Right hindlimb (tissue), 1 donor: ENCODE results near the gene KRT14.
"Not testable (repeated sequence)": the region's sequence is repeated elsewhere in the genome, so short reads cannot be mapped to it uniquely, and the experiment has no call there.

Experiments
- DNase-seq: peaks from one replicate; pipeline ENCODE4 v3.0.0-alpha.2; 2018

Gene KRT14

DNA sequence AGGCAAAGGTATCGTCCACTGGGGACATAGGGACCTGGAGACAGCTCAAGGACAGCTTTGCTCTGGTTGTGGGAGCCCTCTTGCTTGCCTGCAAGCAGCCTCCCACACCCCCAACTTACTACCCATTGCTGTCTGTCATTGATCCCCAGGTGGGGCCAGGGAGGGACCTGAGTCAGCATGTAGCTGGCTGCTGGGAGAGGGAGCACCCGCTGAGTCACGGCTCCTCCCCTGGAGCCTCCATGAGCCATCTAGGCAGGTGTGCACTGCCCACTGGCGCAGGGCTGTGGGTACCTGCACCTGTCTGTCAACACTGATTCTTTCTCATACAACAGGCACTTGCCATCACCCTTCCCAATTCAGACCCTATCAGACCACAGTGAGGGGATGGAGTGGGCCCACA, 10.0 kb downstream of the KRT14 start:
- not testable (repeated sequence) for DNase-seq

DNA sequence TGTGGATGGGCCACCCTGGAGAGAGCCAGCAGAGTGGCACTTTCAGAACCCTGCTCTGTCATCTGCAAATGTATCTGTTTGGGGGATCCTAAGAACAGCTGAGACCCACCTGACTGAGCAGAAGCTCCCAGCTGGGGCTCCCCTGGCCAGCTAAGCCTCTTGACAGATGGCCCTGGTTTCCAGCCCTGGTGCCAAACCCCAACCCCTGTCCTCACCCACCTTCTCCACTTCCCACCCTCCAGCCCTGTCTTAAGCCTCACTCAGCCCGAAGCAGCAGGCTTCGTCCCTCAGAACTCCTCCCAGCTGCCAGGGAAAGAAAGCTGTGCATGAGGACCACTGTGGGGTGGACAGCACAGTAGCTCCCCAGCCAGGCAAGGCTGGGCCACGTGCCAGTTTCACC, 11.4 kb downstream of the KRT14 start:
- no peak for DNase-seq

DNA sequence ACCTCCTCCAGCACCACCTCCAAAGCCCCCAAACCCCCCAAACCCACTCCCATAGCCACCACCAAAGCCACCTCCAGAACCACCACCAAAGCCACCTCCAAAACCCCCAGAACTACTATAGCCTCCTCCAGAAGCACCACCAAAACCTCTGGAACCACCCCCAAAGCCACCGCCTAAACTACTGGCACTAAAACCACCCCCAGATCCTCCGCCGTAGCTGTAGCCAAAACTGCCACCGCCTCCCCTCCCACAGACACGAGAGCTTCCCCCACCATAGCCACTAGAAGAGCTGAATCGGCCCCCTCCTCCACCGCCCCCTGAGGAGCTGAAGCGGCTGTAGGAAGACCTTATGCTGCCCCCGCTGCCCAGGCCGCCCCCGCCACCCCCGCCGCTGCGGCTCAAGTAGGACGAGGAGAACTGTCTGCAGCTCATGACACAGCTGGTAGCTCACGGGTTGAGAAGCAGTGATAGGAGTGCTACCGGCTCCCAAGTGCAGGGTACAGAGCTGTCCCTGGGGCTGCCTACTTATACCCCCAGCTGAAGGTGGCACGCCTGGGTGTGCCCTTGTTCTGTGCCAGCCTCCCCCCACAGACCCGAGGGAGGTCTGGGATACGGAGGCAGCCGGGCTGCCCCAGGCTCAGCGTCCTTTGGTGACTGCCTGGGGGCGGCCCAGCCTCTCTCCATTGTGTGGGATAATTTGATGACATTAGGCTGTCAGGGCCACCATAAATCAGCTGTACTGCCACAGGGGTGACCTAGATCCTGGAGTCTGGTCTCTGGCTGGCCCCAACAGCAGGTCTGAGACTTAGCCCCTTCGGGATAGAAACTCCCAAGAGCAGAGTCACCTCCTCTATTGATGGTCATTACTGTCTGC, 14.9 kb downstream of the KRT14 start, which contains the start of gene KRT9:
Gene KRT9, minus strand, starts transcription at position 499 of the 874 bp plus-strand sequence. Its CDS starts 67 bp downstream, at position 432.
- no peak for DNase-seq

DNA sequence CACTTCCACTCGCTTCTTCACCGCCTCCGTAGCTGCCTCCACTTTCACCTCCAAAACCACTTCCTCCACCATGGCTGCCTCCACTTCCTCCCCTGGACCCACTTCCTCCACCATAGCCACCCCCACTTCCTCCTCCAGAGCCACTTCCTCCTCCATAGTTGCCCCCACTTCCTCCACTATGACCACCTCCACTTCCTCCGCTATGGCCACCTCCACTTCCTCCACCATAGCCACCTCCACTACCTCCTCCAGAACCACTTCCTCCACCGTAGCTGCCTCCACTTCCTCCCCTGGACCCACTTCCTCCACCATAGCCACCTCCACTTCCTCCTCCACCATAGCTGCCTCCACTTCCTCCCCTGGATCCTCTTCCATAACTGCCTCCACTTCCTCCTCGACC, 19.4 kb downstream of the KRT14 start:
- DNase-seq: no peak

DNA sequence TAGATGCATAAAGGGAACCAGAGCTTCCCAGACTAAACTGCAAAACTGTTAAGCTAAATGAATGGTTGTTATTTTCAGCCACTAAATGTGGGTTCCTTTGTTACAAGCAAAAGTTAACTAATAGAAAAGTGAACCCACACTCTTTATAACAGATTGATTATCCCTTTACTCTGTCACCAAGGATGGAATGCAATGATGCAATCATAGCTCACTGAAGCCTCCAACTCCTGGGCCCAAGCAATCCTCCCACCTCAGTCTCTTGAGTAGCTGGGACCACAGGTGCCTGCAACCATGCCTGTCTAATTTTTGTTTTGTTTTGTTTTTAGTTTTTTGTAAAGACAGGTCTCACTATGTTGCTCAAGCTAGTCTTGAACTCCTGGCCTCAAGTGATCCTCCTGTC, 21.4 kb downstream of the KRT14 start:
- DNase-seq: no peak

DNA sequence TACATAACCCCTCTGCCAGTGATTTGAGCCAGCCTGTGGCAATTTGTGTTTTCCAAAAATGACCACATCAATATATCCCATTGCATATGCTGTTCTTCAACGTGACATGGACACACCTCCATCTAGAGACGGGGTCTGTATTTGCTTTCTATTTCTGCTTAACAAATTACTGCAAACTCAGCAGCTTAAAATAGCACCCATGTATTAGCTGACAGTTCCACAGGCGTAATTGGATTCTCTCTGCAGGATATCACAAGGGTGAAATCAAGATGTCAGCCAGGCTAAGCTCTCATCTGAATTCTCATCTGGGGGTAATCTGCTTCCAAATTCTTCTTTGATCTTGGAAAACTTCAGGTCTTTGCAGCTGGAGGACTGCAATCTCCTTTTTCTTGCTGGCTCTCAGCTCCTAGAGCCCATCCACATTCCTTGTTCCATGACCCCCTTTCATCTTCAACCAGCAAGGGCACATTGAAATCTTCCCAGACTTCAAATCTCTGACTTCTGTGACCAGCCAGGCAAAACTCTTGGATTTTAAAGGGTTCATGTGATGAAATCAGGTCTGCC, 23.0 kb downstream of the KRT14 start:
- DNase-seq: no peak

DNA sequence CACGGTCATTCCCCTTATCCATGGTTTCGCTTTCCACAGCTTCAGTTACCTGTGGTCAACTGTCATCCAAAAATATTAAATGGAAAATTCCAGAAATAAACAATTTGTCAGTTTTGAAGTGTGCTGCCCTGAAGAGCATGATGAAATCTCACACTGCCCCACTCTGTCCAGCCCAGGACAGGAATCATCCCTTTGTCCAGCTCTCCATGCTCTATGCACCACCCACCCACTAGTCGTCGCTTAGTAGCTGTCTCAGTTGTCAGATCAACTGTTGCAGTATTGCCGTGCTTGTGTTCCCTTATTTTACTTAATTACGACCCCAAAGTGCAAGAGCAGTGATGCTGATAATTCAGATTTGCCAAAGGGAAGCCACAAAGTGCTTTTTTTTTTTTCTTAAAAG, 25.1 kb downstream of the KRT14 start:
- no peak for DNase-seq

DNA sequence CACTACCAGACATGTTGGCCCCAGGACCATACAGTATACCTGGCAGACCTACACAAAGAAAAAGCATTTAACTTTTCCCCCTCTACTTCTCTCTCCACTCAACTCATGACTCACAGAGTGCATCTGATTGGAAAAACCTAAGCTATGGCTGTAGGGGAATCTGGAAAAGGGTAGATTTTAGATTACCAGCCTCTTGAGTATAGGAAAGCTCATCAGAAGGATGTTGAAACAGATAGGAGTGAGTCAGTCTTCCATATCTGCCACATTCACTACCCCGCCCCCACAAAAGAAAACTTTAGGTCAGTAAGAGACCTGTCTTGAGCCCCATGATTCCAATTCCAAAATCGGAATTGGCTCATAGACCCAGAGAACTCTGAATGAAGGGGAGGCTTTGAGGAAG, 27.1 kb downstream of the KRT14 start:
- DNase-seq: no peak

DNA sequence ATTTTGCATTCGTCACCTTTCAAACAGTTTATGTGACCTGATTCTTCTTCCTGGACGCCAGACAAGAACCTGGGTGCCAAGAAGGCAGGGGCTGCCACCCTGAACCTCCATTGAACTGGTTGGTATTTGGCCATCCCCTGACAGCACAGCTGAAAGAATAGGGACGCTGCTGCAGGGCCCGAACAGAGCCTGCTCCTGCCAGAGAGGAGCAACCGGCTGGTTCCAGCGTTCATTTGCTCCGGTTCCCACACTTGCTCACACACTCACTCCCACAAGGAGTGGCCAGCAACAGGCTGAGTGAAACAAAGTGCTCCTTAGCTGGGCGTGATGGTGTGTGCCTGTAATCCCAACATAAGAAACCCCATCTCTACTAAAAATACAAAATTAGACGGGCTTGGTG, 29.8 kb downstream of the KRT14 start:
- no peak for DNase-seq

DNA sequence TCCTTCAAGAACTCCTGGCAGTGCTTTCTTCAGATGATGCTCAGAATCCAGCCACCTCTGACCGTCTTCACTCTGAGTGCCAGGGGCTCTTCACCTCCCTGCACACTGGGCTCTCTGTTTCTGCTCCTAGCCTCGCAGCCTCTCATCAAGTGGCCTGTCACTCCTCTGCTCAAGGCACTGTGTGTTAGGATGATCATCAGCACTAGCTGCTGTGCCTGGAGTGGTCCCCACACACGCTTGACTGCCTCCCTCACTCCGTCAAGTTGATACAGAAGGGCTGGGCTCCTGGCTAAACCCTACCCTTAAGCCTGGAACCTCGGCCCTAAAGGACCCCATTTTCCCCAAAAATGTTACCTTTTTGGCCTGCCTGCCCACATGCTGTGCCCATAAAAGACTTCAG, 30.4 kb downstream of the KRT14 start:
- no peak for DNase-seq

DNA sequence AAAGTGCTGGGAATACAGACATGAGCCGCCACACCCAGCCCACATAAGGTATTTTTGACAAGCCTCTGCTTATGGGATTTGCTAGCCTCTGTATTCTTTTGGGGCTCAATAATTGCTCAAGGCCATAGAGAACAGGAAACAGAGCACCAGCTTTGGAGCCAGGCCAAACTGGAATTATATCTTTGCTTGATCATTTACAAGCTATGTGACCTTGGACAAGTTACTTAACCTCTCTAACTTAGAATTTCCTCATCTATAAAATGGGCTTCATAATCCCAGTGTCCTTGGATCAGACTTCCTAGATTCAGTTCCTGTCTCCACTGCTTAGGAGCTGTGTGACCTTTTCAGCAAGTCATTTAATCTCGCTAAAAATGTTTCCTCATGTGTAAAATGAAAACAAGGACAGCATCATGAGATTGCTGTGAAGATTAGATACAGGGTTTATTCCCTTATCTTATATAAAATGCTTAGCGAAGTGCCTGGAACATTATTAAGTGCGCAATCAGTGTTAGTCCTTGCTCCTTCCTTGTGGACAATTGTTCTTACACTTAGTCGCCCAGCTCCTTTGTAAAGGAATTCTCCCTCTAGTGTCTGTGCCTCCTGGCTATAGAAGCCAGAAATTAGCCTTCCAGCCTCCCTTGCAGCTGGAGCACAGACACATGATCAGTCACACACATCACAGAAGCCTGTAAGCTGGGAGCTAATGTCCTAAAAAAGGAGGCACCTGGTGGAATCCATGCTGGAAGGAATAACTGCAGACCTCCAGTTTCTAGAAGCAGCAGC, 31.4 kb downstream of the KRT14 start:
- DNase-seq: no peak

DNA sequence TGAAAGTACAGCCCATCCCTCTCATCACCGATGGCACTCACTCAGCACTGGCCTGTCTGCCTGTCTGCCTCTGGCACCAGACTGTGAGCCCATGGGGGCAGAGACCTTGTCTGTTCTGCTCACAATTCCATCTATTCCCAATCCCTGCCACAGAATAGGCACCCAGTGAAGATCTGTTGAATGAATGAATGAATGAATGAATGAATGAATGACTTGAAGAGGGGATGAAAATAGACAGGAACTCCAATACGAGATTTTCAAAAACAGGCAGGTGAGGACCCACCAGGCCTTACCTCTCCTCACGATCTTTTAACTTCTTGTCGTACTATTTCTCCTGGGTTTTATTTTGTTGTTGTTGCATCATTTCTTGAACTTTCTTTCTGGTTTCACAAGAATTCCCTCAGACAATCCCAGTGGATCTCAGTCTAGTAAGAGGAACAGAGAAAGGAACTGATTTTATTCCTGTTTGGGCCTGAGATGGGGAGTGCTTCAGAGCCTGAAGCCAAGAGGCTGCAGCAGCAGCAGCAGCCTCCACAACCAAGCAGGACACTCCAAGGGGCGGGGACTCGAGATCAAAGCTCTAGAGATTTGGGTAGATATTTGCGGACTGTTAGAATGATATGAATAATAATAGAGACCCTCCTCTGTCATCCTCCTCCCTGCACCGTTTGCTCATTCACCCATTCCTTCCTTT, 32.6 kb downstream of the KRT14 start:
- no peak for DNase-seq

DNA sequence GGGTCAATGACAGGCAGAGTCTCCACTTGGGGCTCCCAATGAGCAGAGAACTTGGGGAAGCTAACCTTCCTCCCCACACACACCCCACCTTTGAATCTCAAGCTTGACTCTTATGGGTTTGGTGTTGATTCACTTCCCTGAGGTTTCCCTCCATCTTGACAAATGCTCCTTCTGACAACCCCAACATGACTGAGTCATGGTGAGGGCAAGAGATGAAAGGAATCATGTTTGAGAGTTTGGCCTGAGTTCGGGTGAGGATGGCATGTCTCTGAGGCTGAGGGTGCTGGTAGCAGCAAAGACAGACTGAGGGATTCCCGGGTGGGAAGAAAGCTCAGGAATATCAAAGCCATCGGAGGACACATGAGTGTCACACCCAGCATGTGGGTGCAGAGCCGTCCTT, 33.5 kb downstream of the KRT14 start:
- no peak for DNase-seq

DNA sequence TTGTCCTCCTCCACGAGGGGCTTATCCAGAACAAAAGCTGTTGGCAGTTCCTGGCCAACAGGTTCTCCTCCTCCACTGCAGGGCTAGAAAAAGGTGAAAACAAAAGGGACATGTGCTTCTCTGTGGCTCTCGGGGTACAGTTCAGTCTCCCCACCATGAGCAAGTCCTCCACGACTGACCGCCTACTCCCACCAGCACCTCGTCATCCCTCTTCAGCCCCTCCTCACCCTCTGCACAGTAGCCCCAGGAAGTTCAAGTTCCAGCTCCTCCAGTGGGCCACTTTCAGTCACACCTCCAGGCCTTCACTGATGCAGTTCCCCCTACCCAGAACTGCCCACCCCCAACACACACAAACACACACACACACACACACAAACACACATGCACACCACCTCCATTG, 34.2 kb downstream of the KRT14 start:
- no peak for DNase-seq

DNA sequence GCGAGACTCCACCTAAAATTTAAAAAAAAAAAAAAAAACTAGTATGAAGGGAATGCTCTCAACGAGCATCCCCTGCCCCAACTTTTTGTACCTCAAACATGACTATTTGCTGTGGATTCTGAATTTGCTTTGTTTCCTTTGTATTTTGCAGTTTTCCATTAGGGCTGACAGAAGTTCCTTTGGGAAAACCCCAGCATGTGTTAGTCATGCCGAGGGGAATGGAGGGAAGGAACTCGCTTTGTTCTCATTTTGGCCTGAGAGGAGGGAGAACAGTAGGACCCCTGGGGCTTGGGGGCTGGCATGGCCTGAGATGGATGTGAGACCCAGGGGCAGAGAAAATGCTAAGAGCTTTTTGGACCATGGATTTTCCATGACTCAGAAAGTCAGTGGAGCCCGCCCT, 35.3 kb downstream of the KRT14 start:
- DNase-seq: no peak

DNA sequence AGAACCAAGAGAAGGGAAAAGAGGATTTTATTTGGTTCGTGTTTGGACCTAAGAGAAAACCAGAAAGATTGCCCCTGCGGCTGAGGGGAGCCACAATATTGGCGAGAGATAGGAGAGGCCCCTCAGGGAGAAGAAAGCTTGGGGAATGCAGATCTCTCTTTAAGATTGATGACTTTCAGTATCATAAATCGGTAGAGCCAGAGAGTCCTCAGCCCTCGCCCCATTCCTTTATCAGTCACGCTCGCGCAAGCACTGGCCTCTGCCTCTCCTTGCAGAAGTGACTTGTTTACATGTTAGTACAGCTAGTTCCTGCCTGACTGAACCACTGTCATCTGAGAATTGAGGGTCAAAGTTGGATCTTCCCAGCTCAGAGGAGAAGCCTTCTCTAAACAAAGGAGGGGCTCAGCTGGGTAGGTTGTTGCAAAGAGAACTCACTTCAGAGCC, 37.1 kb downstream of the KRT14 start:
- DNase-seq: no peak

DNA sequence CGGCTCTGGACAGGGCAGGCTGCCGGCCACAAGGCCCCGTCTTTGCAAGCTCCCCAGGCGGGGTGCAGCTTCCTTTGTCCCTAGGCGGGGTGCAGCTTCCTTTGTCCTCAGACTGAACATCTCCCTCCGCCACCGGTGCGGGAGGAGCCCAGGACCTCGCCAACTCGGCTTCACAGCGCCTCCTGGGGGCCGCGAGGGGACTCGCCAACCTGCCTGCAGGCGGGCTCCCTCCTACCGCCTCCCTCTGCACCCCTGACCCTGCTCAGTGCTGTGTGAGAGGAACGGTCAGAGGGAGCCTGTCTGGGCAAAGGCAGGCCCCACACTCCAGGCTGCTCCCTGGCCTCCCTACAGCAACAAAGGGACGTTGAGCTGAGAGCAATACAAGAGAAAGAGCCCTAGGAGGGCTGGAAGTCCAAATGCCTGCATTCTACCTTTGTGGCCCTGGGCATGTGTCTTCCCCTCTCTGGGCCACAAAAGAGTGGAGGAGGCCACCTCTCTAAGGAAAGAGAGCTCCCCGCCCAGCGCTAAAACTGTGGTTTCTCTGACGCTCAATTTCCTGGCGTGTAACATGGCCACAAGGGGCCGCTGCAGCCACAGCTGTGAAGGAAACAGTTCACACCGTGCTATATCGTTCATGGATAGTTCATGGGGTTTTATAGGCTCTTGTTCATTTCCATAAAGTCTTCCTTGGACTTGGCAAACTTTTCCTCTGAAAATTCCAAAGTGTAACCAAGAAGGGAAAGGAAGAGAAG, 37.7 kb downstream of the KRT14 start:
- DNase-seq: peak; percentile 89

DNA sequence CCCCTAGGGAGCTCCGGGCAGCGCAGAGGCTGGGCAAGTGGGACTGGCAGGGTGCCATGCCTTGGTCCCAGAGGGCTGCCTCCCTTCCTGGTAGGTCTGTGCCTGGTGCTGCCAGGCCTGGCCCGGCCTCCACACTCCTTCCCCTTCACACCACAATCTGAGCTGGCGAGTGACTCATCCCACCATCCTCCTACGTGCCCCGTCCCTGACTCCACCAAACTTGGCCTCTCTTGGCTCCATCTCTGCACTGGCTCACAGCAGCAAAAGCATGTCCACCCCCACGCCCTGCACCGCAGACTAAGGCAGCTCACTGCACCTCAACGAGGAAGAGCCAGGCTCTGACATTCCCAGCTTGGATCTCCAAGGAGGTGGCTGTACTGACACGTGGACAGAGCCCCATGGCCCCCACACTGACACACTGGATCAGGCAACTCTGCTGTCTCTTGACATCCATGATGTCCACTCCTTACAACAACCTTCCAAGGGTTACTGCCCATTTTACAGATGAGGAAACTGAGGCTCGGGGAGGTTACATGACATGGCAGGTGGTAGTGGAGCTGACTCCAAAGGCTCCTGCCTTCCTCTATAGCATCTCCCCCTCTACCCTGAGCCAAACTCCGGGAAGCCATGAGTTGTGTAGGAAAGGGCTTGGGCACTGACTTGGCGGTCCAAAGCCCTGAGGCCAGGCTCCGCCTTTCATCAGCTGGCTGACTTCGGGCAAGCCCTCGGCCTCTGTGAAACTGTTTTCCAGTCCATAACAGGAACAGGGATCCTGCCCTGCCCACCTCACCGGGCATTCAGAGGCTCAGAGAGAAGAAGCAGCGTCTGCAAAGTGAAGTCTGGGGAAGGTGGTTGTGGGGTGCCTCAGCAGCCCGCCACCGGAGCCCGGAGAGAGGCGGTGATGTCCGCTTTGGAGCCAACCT, 38.5 kb downstream of the KRT14 start:
- DNase-seq: peak; percentile 63

DNA sequence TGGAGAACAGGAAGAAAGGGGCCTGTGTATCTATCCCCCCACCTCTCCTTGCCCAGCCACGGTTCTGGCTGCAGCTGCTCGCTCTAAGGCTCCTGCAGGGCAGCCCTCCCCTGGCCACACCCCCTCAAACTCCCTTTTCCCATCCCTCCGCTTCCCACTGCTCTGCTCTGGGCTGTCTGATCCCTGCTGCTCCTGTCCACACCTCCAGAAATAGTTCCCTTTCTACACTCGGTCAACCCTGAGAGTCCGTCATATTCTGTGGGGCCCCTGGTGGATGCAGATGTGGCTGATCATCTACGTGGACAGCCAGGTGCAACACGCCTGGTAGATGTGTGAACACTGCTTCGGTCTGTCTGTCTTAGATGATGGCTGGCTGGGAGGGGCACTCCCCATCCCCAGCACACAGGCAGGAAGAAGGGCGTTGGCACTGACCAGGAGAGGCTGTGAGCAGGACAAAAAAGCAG, 39.3 kb downstream of the KRT14 start:
- no peak for DNase-seq

DNA sequence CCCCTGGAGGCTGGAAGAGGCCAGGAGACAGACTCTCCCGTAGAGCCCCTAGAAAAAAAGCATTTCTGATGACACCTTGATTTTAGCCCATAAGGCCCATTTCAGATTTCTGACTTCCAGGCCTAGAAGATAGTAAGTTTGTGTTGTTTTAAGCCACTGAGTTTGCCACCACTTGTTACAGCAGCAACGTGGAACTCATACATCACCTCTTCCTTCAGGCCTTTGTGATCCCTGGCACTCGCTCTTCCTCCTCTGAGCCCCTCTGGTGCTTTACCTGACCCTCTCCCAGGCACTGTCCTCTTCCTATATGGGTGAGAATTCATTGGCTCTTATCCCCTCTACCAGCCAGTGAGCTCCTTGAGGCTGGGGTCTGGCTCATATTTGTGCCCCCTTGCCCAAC, 39.9 kb downstream of the KRT14 start:
- no peak for DNase-seq

DNA sequence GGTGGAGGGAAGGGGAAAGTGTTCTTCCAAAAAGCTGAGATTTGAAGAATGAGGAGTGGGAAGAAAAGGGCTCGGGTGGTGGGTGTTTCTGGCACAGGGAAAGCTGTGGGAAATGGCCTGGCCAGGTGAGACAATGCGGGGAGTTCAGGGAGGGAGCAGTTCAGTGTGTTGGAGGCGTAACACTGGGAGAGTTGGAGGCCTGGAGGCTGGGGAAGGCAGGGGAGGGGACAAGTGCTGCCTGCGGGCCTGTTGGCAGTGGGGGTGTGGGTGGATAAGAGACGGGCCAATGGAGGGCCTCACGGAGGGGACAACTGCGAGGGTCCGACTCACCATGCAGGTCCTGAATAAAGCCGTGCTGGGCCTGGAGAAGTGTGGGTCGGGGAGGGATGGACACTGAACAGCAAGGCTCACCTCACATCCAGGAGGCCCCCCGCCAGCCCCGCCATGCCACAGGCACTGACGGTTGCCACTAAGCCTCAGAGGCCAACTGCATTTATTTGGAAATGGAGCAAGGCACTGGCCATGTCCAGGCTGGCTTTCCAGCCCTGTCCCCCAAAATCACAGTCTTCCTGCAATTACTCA, 40.8 kb downstream of the KRT14 start:
- no peak for DNase-seq
